A549 (cell line): ENCODE data around the gene BNC2. TPM values are rescaled to one million over a fixed set of nuclear protein-coding genes. Genes with fewer than 3 reads are reported as not detected.

Experiments used
- ATAC-seq, 2 experiments: fragments of 200-7000 bp in 1 of 2; fragments of >200 bp in 1 of 2; cut with Nextera tagmentation in 1 of 2; cut with Tn5 transposase in 1 of 2; 3 replicates each; pipeline versions ENCODE4 v1.8.0 to v1.9.1; 2018 to 2020; ENCODE audit warnings: mild to moderate bottlenecking in 1 of 2, moderate library complexity in 1 of 2
- CTCF ChIA-PET: fragments of 300-600 bp; sonication (Branson Sonifier 250); formaldehyde crosslinking; extraction: SDS; loops from one replicate; lab custom pipeline; 2021; ENCODE audit warnings: antibody characterized with exemption, inconsistent platforms; lab: Yijun Ruan, JAX
- POLR2A ChIA-PET: fragments of 350-600 bp; formaldehyde crosslinking; extraction: SDS; loops from one replicate; lab custom pipeline; 2021; ENCODE audit warnings: antibody characterized with exemption, inconsistent platforms; lab: Yijun Ruan, JAX
- DNase-seq, 2 experiments: peaks; one replicate each; pipeline versions ENCODE4 v3.0.0 to v3.0.0-alpha.2; 2011 to 2016; ENCODE audit warnings: low read depth in 1 of 2, low spot score in 1 of 2
- FAIRE-seq: peaks from 2 replicates; lab custom pipeline; 2011; peaks lifted over from hg19 to GRCh38; lab: Jason Lieb, UNC
- H3K27ac ChIP-seq, 2 experiments: fragments of >200 bp; sonication (Bioruptor Twin); formaldehyde crosslinking; 3 replicates each; pipeline ENCODE4 v1.5.1; 2016 to 2017
- H3K4me1 ChIP-seq: fragments of >200 bp; sonication (Bioruptor Twin); formaldehyde crosslinking; 3 replicates; pipeline ENCODE4 v1.6.1; 2016
- H3K4me2 ChIP-seq: fragments of >200 bp; sonication (Bioruptor Twin); formaldehyde crosslinking; 3 replicates; pipeline ENCODE4 v1.6.1; 2016
- H3K4me3 ChIP-seq: fragments of >200 bp; sonication (Bioruptor Twin); formaldehyde crosslinking; 3 replicates; pipeline ENCODE4 v1.5.1; 2016
- H3K9me3 ChIP-seq: fragments of >200 bp; sonication (Bioruptor Twin); formaldehyde crosslinking; 3 replicates; pipeline ENCODE4 v1.6.1; 2016
- CEBPB ChIP-seq, 2 experiments: fragments of >200 bp in 1 of 2; sonication (Bioruptor Twin) in 1 of 2; formaldehyde crosslinking in 1 of 2; IDR thresholded peaks; 2 replicates each; pipeline ENCODE4 v1.6.1; 2012 to 2016
- CHD2 ChIP-seq: fragments of 150-350 bp; IDR thresholded peaks from 2 replicates; pipeline ENCODE4 v1.6.1; 2014; ENCODE audit warnings: low read length; ENCODE audit not compliant: partially characterized antibody
- E2F6 ChIP-seq: IDR thresholded peaks from 2 replicates; pipeline ENCODE4 v1.6.1; 2012; ENCODE audit warnings: low read depth, borderline replicate concordance
- EP300 ChIP-seq, 2 experiments: fragments of >200 bp; sonication (Bioruptor Twin); formaldehyde crosslinking; IDR thresholded peaks; 2 replicates in 1 of 2; 3 replicates in 1 of 2; pipeline ENCODE4 v1.6.1; 2016 to 2017
- FOSL2 ChIP-seq, 2 experiments: fragments of 450-650 bp in 1 of 2; fragments of >200 bp in 1 of 2; sonication (Bioruptor Twin) in 1 of 2; formaldehyde crosslinking; IDR thresholded peaks; 2 replicates each; pipeline versions ENCODE4 v1.5.0 to v1.6.1; 2016 to 2020; ENCODE audit warnings: mild to moderate bottlenecking in 1 of 2, moderate library complexity in 1 of 2
- FOXS1 ChIP-seq: fragments of 250-450 bp; sonication (Bioruptor Pico); IDR thresholded peaks from 2 replicates; pipeline ENCODE4 v1.5.0; 2020; ENCODE audit warnings: mild to moderate bottlenecking, moderate library complexity
- HDAC2 ChIP-seq: fragments of 200-600 bp; sonication (generic); IDR thresholded peaks from 2 replicates; pipeline ENCODE4 v1.6.1; 2016
- HOXA7 ChIP-seq: fragments of 250-450 bp; sonication (Bioruptor Pico); IDR thresholded peaks from 2 replicates; pipeline ENCODE4 v1.5.0; 2020; ENCODE audit warnings: mild to moderate bottlenecking, moderate library complexity
- HOXB5 ChIP-seq: fragments of 250-450 bp; sonication (Bioruptor Pico); IDR thresholded peaks from 2 replicates; pipeline ENCODE4 v1.5.0; 2020; ENCODE audit warnings: mild to moderate bottlenecking, moderate library complexity
- JUN ChIP-seq, 2 experiments: fragments of >200 bp; sonication (Bioruptor Twin); formaldehyde crosslinking; IDR thresholded peaks; 2 replicates in 1 of 2; 3 replicates in 1 of 2; pipeline ENCODE4 v1.6.1; 2016 to 2017
- JUNB ChIP-seq: fragments of >200 bp; sonication (Bioruptor Twin); formaldehyde crosslinking; IDR thresholded peaks from 2 replicates; pipeline ENCODE4 v1.6.1; 2016
- NR3C1 ChIP-seq: fragments of >200 bp; sonication (Bioruptor Twin); formaldehyde crosslinking; IDR thresholded peaks from 3 replicates; pipeline ENCODE4 v1.6.1; 2017
- RARB ChIP-seq: fragments of 250-450 bp; sonication (Bioruptor Pico); IDR thresholded peaks from 2 replicates; pipeline ENCODE4 v1.8.0; 2021; ENCODE audit warnings: mild to moderate bottlenecking, moderate library complexity
- RFX5 ChIP-seq: fragments of 450-650 bp; IDR thresholded peaks from 2 replicates; pipeline ENCODE4 v1.7.1; 2014; ENCODE audit warnings: antibody characterized with exemption, mild to moderate bottlenecking, moderate library complexity
- RNF2 ChIP-seq: fragments of 200-600 bp; sonication (generic); IDR thresholded peaks from 2 replicates; pipeline ENCODE4 v1.6.1; 2016; ENCODE audit warnings: low read depth, mild to moderate bottlenecking, antibody characterized with exemption, moderate library complexity, borderline replicate concordance
- TP53 ChIP-seq: fragments of 250-450 bp; sonication (Bioruptor Pico); IDR thresholded peaks from 2 replicates; pipeline ENCODE4 v1.5.0; 2021; ENCODE audit warnings: mild to moderate bottlenecking, moderate library complexity
- ZC3H11A ChIP-seq: fragments of 450-650 bp; IDR thresholded peaks from 2 replicates; pipeline ENCODE4 v1.6.1; 2014; ENCODE audit warnings: antibody characterized with exemption, mild to moderate bottlenecking
- ZNF302 ChIP-seq: fragments of 250-450 bp; sonication (Bioruptor Pico); IDR thresholded peaks from 2 replicates; pipeline ENCODE4 v1.9.0; 2021; ENCODE audit warnings: inconsistent platforms, mild to moderate bottlenecking, moderate library complexity
- WGBS: methylation state at CpG from one replicate; pipeline ENCODE4 v1.1.6; 2017; ENCODE audit errors: missing lambda C conversion rate; 5-methylcytosine and 5-hydroxymethylcytosine counted together
- polyA plus RNA-seq, 4 experiments: library from polyadenylated mRNA; depleted of rRNA in 3 of 4; stranded (reverse); fragments of >200 nt; fragmentation: RNase III in 1 of 4; extraction: RNeasy Plus Mini Kit Qiagen cat#74134 plus additional on column Dnase treatment in 1 of 4; gene quantifications; 2 replicates in 3 of 4; 3 replicates in 1 of 4; pipeline ENCODE4 v1.2.3, GENCODE V29; 2011 to 2017
- TF ChIP-seq, protein P1 (sequence below): fragments of >200 bp; sonication (Bioruptor Twin); formaldehyde crosslinking; IDR thresholded peaks from 3 replicates; pipeline ENCODE4 v1.5.1; 2016
- TF ChIP-seq, protein P2 (sequence below): fragments of >200 bp; sonication (Bioruptor Twin); formaldehyde crosslinking; IDR thresholded peaks from 3 replicates; pipeline ENCODE4 v1.6.1; 2016
- TF ChIP-seq, protein P3 (sequence below): fragments of 250-450 bp; sonication (Bioruptor Pico); IDR thresholded peaks from 2 replicates; pipeline ENCODE4 v1.5.0; 2021; ENCODE audit warnings: mild to moderate bottlenecking, moderate library complexity, borderline replicate concordance
- TF ChIP-seq, protein P4 (sequence below): fragments of >200 bp; sonication (Bioruptor Twin); formaldehyde crosslinking; IDR thresholded peaks from 2 replicates; pipeline ENCODE4 v1.6.1; 2016

BNC2 gene
- polyA plus RNA-seq, 2 of the 4 experiments (the other 2 are of a cell fraction): 6.2 to 7.5 TPM

DNA sequence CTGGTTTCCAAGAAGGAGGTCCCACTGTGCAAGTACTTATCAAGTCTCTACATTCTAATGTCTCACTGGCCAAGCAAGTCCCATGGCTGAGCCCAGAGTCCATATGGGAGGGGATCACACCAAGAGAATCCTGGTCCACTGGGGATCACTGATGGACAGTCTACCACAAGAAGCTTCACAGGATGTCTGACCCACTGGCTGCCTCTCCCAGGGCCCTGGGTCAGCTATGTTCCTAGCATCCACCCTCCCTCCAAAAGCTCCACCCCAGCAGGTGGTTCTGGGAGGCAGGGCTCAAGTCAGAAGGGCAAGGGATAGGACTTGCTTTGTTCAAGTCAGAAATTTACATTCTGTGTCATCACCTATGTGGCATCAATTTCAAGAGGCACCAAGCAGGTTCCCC lies 508.5 kb downstream of the BNC2 start (continued):
- TF ChIP-seq, protein P1, sequence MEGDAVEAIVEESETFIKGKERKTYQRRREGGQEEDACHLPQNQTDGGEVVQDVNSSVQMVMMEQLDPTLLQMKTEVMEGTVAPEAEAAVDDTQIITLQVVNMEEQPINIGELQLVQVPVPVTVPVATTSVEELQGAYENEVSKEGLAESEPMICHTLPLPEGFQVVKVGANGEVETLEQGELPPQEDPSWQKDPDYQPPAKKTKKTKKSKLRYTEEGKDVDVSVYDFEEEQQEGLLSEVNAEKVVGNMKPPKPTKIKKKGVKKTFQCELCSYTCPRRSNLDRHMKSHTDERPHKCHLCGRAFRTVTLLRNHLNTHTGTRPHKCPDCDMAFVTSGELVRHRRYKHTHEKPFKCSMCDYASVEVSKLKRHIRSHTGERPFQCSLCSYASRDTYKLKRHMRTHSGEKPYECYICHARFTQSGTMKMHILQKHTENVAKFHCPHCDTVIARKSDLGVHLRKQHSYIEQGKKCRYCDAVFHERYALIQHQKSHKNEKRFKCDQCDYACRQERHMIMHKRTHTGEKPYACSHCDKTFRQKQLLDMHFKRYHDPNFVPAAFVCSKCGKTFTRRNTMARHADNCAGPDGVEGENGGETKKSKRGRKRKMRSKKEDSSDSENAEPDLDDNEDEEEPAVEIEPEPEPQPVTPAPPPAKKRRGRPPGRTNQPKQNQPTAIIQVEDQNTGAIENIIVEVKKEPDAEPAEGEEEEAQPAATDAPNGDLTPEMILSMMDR: no peak
- TF ChIP-seq TP53 (no peak), EP300 (IDR thresholded peaks at IDR 0.05) (no peak), FOXS1 (CRISPR knock-in tag) (no peak)
- TF ChIP-seq, protein P2, sequence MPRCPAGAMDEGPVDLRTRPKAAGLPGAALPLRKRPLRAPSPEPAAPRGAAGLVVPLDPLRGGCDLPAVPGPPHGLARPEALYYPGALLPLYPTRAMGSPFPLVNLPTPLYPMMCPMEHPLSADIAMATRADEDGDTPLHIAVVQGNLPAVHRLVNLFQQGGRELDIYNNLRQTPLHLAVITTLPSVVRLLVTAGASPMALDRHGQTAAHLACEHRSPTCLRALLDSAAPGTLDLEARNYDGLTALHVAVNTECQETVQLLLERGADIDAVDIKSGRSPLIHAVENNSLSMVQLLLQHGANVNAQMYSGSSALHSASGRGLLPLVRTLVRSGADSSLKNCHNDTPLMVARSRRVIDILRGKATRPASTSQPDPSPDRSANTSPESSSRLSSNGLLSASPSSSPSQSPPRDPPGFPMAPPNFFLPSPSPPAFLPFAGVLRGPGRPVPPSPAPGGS: no peak
- TF ChIP-seq, all 56 proteins: peak for 0

- TF ChIP-seq JUN (IDR thresholded peaks at IDR 0.05) (no peak), E2F6 (no peak), CEBPB (IDR thresholded peaks at IDR 0.05) (no peak)
- TF ChIP-seq, all 56 proteins: peak for 0
- H3K4me2 ChIP-seq: no peak overlapping the region
- POLR2A ChIA-PET: no interaction called here
- CTCF ChIA-PET: interaction anchor here (1.2 to 1.4 kb wide), 2 partner anchors 10 to 14 kb away, joined by 3 read pairs; no protein-coding TSS in a partner anchor
- no peak for FAIRE-seq
- peaks cover 8% of the 10 kb centered on the region for H3K9me3 ChIP-seq
- no peak overlapping the region for H3K4me3 ChIP-seq
- no peak for DNase-seq
- H3K4me1 ChIP-seq: no peaks in the 10 kb centered on the region
- no peak for ATAC-seq
- H3K27ac ChIP-seq: no peak overlapping the region
- 76% methylated on average over 3 of the region's 3 CpGs for WGBS
These were observed 509.4 kb downstream of the BNC2 start for GRCh38 chr9:16361118-16361517.

DNA sequence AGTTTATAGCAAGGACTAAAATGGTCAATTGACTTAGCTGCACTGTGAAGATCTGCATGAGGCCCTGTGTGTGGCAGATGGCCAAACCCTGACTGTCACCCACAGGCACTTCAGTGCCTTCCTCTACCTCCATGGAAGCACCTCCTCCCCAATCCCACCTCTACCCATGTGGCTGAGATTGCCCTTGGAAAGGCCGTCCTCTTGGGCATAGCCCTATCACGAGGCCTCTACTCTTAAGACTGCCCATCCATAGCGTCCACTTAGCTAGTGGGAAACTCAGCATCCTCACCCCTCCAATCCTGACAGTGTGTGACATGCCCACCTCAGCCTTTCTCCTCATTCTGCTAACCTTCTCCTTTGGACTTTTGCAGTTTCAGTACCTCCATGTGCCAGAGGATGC lies 510.2 kb downstream of the BNC2 start:
- Histone ChIP-seq H3K27ac (peak overlapping the region in 1 of 2 experiments; percentile 9; a peak in 1 of 6 replicates), H3K9me3 (peaks cover 8% of the 10 kb centered on the region), H3K4me1 (no peaks in the 10 kb centered on the region), H3K4me3 (no peak overlapping the region), H3K4me2 (no peak overlapping the region)
- TF ChIP-seq ZNF302 (CRISPR knock-in tag): no peak
- no peak for TF ChIP-seq CHD2
- no peak for TF ChIP-seq HDAC2
- TF ChIP-seq JUNB: no peak
- TF ChIP-seq RNF2: no peak
- TF ChIP-seq E2F6: no peak
- TF ChIP-seq, protein P2: no peak
- TF ChIP-seq RFX5: no peak
- TF ChIP-seq RARB (CRISPR knock-in tag): no peak
- TF ChIP-seq EP300 (IDR thresholded peaks at IDR 0.05): no peak
- no peak for TF ChIP-seq HOXB5
- TF ChIP-seq, protein P3, sequence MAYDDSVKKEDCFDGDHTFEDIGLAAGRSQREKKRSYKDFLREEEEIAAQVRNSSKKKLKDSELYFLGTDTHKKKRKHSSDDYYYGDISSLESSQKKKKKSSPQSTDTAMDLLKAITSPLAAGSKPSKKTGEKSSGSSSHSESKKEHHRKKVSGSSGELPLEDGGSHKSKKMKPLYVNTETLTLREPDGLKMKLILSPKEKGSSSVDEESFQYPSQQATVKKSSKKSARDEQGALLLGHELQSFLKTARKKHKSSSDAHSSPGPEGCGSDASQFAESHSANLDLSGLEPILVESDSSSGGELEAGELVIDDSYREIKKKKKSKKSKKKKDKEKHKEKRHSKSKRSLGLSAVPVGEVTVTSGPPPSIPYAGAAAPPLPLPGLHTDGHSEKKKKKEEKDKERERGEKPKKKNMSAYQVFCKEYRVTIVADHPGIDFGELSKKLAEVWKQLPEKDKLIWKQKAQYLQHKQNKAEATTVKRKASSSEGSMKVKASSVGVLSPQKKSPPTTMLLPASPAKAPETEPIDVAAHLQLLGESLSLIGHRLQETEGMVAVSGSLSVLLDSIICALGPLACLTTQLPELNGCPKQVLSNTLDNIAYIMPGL: no peak
- TF ChIP-seq ZC3H11A: no peak
- TF ChIP-seq, protein P4, sequence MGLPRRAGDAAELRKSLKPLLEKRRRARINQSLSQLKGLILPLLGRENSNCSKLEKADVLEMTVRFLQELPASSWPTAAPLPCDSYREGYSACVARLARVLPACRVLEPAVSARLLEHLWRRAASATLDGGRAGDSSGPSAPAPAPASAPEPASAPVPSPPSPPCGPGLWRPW: no peak
- no peak for TF ChIP-seq HOXA7 (CRISPR knock-in tag)
- no peak for TF ChIP-seq NR3C1
- no peak for TF ChIP-seq FOSL2 (IDR thresholded peaks at IDR 0.05)
- TF ChIP-seq FOSL2 (CRISPR knock-in tag; IDR thresholded peaks at IDR 0.05): no peak
- ChIA-PET CTCF (interaction anchor here (0.7 to 1.4 kb wide), 2 partner anchors 9 to 13 kb away, joined by 3 to 4 read pairs; no protein-coding TSS in a partner anchor), POLR2A (no interaction called here)
- DNase-seq (no peak), FAIRE-seq (no peak), ATAC-seq (no peak)
- WGBS: 82% methylated on average over 3 of the region's 3 CpGs
